ENCODE data around the gene ADAM12. TPM values are rescaled to one million over a fixed set of nuclear protein-coding genes. Genes with fewer than 3 reads are reported as not detected.

Gene ADAM12
- polyA plus RNA-seq, 1 of the 3 experiments (the other 2 are of a cell fraction): 25.0 TPM

GRCh38 chr10:126400641-126401040 is 12.4 kb upstream of the ADAM12 start:
- POLR2A ChIA-PET: no interaction called here

DNA sequence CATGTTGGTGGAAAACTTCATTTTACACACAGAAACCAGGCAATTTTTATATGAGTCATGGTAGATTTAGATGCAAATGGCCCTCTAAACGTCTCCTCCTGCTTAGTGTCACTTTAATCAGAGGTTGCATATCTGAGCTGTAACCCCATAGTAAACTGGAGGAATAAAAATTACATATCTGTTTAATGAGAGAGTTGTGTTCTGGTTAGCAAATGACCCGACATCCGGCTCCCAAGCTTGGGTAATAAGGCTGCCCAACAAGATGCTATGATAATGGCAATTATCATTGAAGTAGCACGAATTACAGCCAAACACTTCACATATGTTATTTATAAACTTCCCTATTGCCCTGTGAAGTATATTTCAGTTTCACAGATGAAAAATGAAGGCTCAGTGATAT is 10.6 kb upstream of the ADAM12 start:
- Histone ChIP-seq H3K9me3 (no peaks in the 10 kb centered on the region), H3K79me2 (ENCODE audit: insufficient read depth) (no peaks in the 10 kb centered on the region), H3F3A (replicated peaks; ENCODE audit: insufficient read depth) (peaks cover 17% of the 10 kb centered on the region), H3K36me3 (replicated peaks in 1 of 2; ENCODE audit: control insufficient read depth in 1 of 2, insufficient read depth in 2 of 2, low read length in 1 of 2) (no peaks in the 10 kb centered on the region), H3K4me2 (no peak overlapping the region), H3K9ac (no peak overlapping the region), H3K4me1 (ENCODE audit: control insufficient read depth in 1 of 2, insufficient read depth in 2 of 2, low read depth in 1 of 2, low read length in 1 of 2) (peaks cover 16 to 40% of the 10 kb centered on the region in 2 experiments), H4K20me1 (ENCODE audit: insufficient read depth) (no peaks in the 10 kb centered on the region), H3K27ac (ENCODE audit: low read depth in 2 of 2, low read length in 1 of 2) (peak overlapping the region; percentile 96 to 98), H3K27me3 (ENCODE audit: insufficient read depth) (no peaks in the 10 kb centered on the region), H2AFZ (ENCODE audit: low read depth) (peak overlapping the region; percentile 48; the same call in 1 of the 2 replicates), H3K9me2 (no peaks in the 10 kb centered on the region), H3K4me3 (ENCODE audit: low read depth in 2 of 2, low read length in 1 of 2) (no peak overlapping the region)
- ChIA-PET CTCF (interaction anchor here (0.9 to 1.6 kb wide), 3 partner anchors 20 to 105 kb away, joined by 3 to 5 read pairs (median 4); no protein-coding TSS in a partner anchor), POLR2A (no interaction called here)
- TF ChIP-seq TEAD4 (IDR thresholded peaks at IDR 0.05; ENCODE audit: borderline replicate concordance, insufficient read depth) (peak; percentile 48; the same call in 1 of the 2 replicates), ZBTB33 (IDR thresholded peaks at IDR 0.05; ENCODE audit: borderline replicate concordance, low read depth) (no peak), TCF12 (IDR thresholded peaks at IDR 0.05) (peak; percentile 89), GATA2 (CRISPR knock-in tag; IDR thresholded peaks at IDR 0.05) (peak; percentile 89), TAF1 (IDR thresholded peaks at IDR 0.05; ENCODE audit: borderline replicate concordance, low read depth, low read length) (no peak), NFIC (IDR thresholded peaks at IDR 0.05; ENCODE audit: borderline replicate concordance) (peak; percentile 20; the same call in 1 of the 2 replicates), CHD2 (IDR thresholded peaks at IDR 0.05; ENCODE audit: low read length, partially characterized antibody) (peak; percentile 54), RCOR1 (IDR thresholded peaks at IDR 0.05; ENCODE audit: low read length) (peak; percentile 90), FOXJ3 (CRISPR knock-in tag; IDR thresholded peaks at IDR 0.05) (peak; percentile 84), EZH2phosphoT487 (IDR thresholded peaks at IDR 0.05; ENCODE audit: borderline replicate concordance, low read depth) (no peak), EP300 (IDR thresholded peaks at IDR 0.05; ENCODE audit: borderline replicate concordance in 1 of 2, low read depth in 1 of 2, low read length in 1 of 2) (peak; percentile 57 to 96; a peak in 3 of 4 replicates), SIN3A (IDR thresholded peaks at IDR 0.05; ENCODE audit: borderline replicate concordance, low read depth, low read length) (no peak), POLR2AphosphoS5 (IDR thresholded peaks at IDR 0.05; ENCODE audit: low read depth, low read length) (peak; percentile 37; the same call in 1 of the 2 replicates), JUND (IDR thresholded peaks at IDR 0.05) (peak; percentile 36)
- TF ChIP-seq, protein P1, sequence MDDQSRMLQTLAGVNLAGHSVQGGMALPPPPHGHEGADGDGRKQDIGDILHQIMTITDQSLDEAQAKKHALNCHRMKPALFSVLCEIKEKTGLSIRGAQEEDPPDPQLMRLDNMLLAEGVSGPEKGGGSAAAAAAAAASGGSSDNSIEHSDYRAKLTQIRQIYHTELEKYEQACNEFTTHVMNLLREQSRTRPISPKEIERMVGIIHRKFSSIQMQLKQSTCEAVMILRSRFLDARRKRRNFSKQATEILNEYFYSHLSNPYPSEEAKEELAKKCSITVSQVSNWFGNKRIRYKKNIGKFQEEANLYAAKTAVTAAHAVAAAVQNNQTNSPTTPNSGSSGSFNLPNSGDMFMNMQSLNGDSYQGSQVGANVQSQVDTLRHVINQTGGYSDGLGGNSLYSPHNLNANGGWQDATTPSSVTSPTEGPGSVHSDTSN (IDR thresholded peaks at IDR 0.05): peak; percentile 74
- DNase-seq: peak; percentile 65
- 15% methylated on average over 4 of the region's 4 CpGs for WGBS (ENCODE audit: low lambda C conversion rate)

More at GRCh38 chr10:126400641-126401040, 12.4 kb upstream of the ADAM12 start:
- Histone ChIP-seq H3K4me2 (no peak overlapping the region), H3K9me3 (no peaks in the 10 kb centered on the region), H3K4me3 (ENCODE audit: low read depth in 2 of 2, low read length in 1 of 2) (no peak overlapping the region), H4K20me1 (ENCODE audit: insufficient read depth) (no peaks in the 10 kb centered on the region), H3K27me3 (ENCODE audit: insufficient read depth) (no peaks in the 10 kb centered on the region), H3K27ac (ENCODE audit: low read depth in 2 of 2, low read length in 1 of 2) (peak overlapping the region in 1 of 2 experiments; percentile 98; a peak in 2 of 4 replicates), H3K9ac (no peak overlapping the region), H3F3A (replicated peaks; ENCODE audit: insufficient read depth) (peaks cover 17% of the 10 kb centered on the region), H2AFZ (ENCODE audit: low read depth) (no peak overlapping the region), H3K9me2 (no peaks in the 10 kb centered on the region), H3K36me3 (replicated peaks in 1 of 2; ENCODE audit: control insufficient read depth in 1 of 2, insufficient read depth in 2 of 2, low read length in 1 of 2) (no peaks in the 10 kb centered on the region), H3K4me1 (ENCODE audit: control insufficient read depth in 1 of 2, insufficient read depth in 2 of 2, low read depth in 1 of 2, low read length in 1 of 2) (peaks cover 16 to 43% of the 10 kb centered on the region in 2 experiments), H3K79me2 (ENCODE audit: insufficient read depth) (no peaks in the 10 kb centered on the region)
- DNase-seq: no peak
- 81% methylated on average over 4 of the region's 4 CpGs for WGBS (ENCODE audit: low lambda C conversion rate)
- TF ChIP-seq TEAD4 (IDR thresholded peaks at IDR 0.05; ENCODE audit: borderline replicate concordance, insufficient read depth): no peak
- TF ChIP-seq, protein P1 (IDR thresholded peaks at IDR 0.05): peak; percentile 5; the same call in 1 of the 2 replicates
- TF ChIP-seq RFX5 (IDR thresholded peaks at IDR 0.05; ENCODE audit: low read length): no peak
- TF ChIP-seq ELF1 (IDR thresholded peaks at IDR 0.05): no peak
- no peak for TF ChIP-seq NRF1 (IDR thresholded peaks at IDR 0.05; ENCODE audit: low read depth, low read length)
- CTCF ChIA-PET: interaction anchor here (0.9 to 1.8 kb wide), 5 partner anchors 13 to 103 kb away, joined by 3 to 9 read pairs (median 3); partner anchors contain the start of gene ADAM12

Measured in SK-N-SH (cell line).